ENCODE measurements around the gene RAB11FIP3. TPM values are rescaled to one million over a fixed set of nuclear protein-coding genes. Genes with fewer than 3 reads are reported as not detected.

The RAB11FIP3 gene
- total and polyA plus RNA-seq, 10 of the 15 experiments (the other 5 are each of a cell fraction or from before 2014, with no cell fraction given) = 1.2 to 27.3 (median 7.7) TPM

- SMC1A ChIA-PET (ENCODE audit: uncharacterized antibody, unreplicated experiment) = no interaction called here
- TF ChIP-seq SRF (IDR thresholded peaks at IDR 0.05; ENCODE audit: low read depth in 2 of 2, low read length in 2 of 2) (no peak), POLR2A (IDR thresholded peaks at IDR 0.05; ENCODE audit: low read depth, low read length) (0 out of 2 replicates have a peak, but pooled peaks have one; percentile 48), SIX5 (IDR thresholded peaks at IDR 0.05; ENCODE audit: low read depth, low read length, severe bottlenecking) (no peak), SUZ12 (IDR thresholded peaks at IDR 0.05; ENCODE audit: unreplicated experiment) (no peak), SMAD5 (IDR thresholded peaks at IDR 0.05; ENCODE audit: low read depth) (no peak), PKNOX1 (IDR thresholded peaks at IDR 0.05) (peak; percentile 44; the same call in 1 of the 2 replicates), BACH1 (IDR thresholded peaks at IDR 0.05; ENCODE audit: borderline replicate concordance) (no peak), ATF7 (IDR thresholded peaks at IDR 0.05; ENCODE audit: low read depth) (0 out of 2 replicates have a peak, but pooled peaks have one; percentile 4), ZNF217 (IDR thresholded peaks at IDR 0.05) (no peak), SIN3A (IDR thresholded peaks at IDR 0.05; ENCODE audit: low read depth, low read length) (no peak), ESRRA (IDR thresholded peaks at IDR 0.05; ENCODE audit: low read length) (no peak), NRF1 (conservative IDR thresholded peaks at IDR 0.05; ENCODE audit: low read depth, low read length) (no peak), ETV6 (conservative IDR thresholded peaks at IDR 0.05 in 1 of 2, IDR thresholded peaks at IDR 0.05 in 1 of 2; ENCODE audit: borderline replicate concordance in 1 of 2, low read depth in 1 of 2) (no peak), TARDBP (IDR thresholded peaks at IDR 0.05; ENCODE audit: borderline replicate concordance) (no peak), RELA (IDR thresholded peaks at IDR 0.05; ENCODE audit: borderline replicate concordance, partially characterized antibody) (no peak)
- Histone ChIP-seq H3K36me3 (ENCODE audit: control insufficient read depth in 2 of 2, insufficient read depth in 2 of 2, low read length in 1 of 2) (peaks cover 0 to 4% of the 10 kb centered on the region in 2 experiments; a peak in 3 of 4 replicates), H3K4me1 (ENCODE audit: control insufficient read depth, insufficient read depth, low read length) (peaks cover 28% of the 10 kb centered on the region), H3K27me3 (replicated peaks in 1 of 2; ENCODE audit: control insufficient read depth in 2 of 2, insufficient read depth in 2 of 2, low read length in 1 of 2) (no peaks in the 10 kb centered on the region), H4K20me1 (ENCODE audit: control insufficient read depth, insufficient read depth) (no peaks in the 10 kb centered on the region; the same call in 1 of the 2 replicates), H3K79me2 (ENCODE audit: control insufficient read depth, insufficient read depth, low read length) (peaks cover 62% of the 10 kb centered on the region), H3K27ac (ENCODE audit: control insufficient read depth, insufficient read depth) (peak overlapping the region; percentile 91), H3K4me2 (ENCODE audit: control insufficient read depth, insufficient read depth) (peak overlapping the region; percentile 93), H3K4me3 (peak overlapping the region; percentile 96), H3K9me3 (replicated peaks; ENCODE audit: control insufficient read depth, insufficient read depth, low read length) (no peaks in the 10 kb centered on the region), H2AFZ (ENCODE audit: control insufficient read depth, low read depth, low read length) (no peak overlapping the region), H3K9ac (ENCODE audit: control insufficient read depth, insufficient read depth, low read length) (peak overlapping the region; percentile 86)
- POLR2A ChIA-PET = interaction anchor here (1.3 kb wide), 1 partner anchor 60 kb away, joined by 3 read pairs; no protein-coding TSS in a partner anchor
- ATAC-seq (no peak), DNase-seq (ENCODE audit: low read depth, low spot score) (no peak), FAIRE-seq (peak; percentile 27)
- RAD21 ChIA-PET (ENCODE audit: unreplicated experiment) = interaction anchor here (0.5 kb wide), 1 partner anchor 854 kb away, joined by 3 read pairs; no protein-coding TSS in a partner anchor
- WGBS (ENCODE audit: insufficient coverage, insufficient replicate concordance, low lambda C conversion rate, missing lambda C conversion rate) = 6% methylated on average over 12 of the region's 12 CpGs
- CTCF ChIA-PET = no interaction called here
- intact Hi-C loops (cut with micrococcal nuclease; ENCODE audit: unreplicated experiment) = loop anchor here (5.0 kb wide), 2 partner anchors 38 to 108 kb away; partner anchors contain the start of genes METTL26, NHLRC4 and PIGQ
- in situ Hi-C loops (cut with MboI) = no loop called here
- no TSS peak for BruUV-seq (replicated peaks)
Measured at GRCh38 chr16:529012-529575, 103.6 kb downstream of the RAB11FIP3 start.
